HG02981 (cell line): ENCODE measurements around the gene OR2A7.
"Not testable (repeated sequence)": the region's sequence is repeated elsewhere in the genome, so short reads cannot be mapped to it uniquely, and the experiment has no call there.

Experiments
- ATAC-seq: cut with Tn5 transposase; IDR thresholded peaks from one replicate; pipeline ENCODE4 v1.9.1; 2021; ENCODE audit warnings: mild to moderate bottlenecking, moderate library complexity; ENCODE audit not compliant: unreplicated experiment

OR2A7 gene

GRCh38 chr7:144255471-144255897, 9.1 kb downstream of the OR2A7 start:
- ATAC-seq = no peak

- ATAC-seq = not testable (repeated sequence)
Measured at GRCh38 chr7:144252307-144252706, 12.3 kb downstream of the OR2A7 start.

GRCh38 chr7:144247674-144248330, 16.8 kb downstream of the OR2A7 start:
- ATAC-seq = not testable (repeated sequence)

GRCh38 chr7:144246967-144247366, 17.6 kb downstream of the OR2A7 start:
- not testable (repeated sequence) for ATAC-seq

GRCh38 chr7:144245372-144245771, 19.2 kb downstream of the OR2A7 start:
- ATAC-seq = not testable (repeated sequence)

GRCh38 chr7:144239365-144239764, 25.2 kb downstream of the OR2A7 start, which contains the start of gene OR2A42:
OR2A42 (minus strand) TSS chr7:144239605; CDS start chr7:144232843, 6,762 bp downstream.
- not testable (repeated sequence) for ATAC-seq

- not testable (repeated sequence) for ATAC-seq
Measured at GRCh38 chr7:144238530-144239082, 26.0 kb downstream of the OR2A7 start.

- ATAC-seq = not testable (repeated sequence)
Measured at GRCh38 chr7:144233039-144233438, 31.6 kb downstream of the OR2A7 start.

GRCh38 chr7:144231027-144231426, 33.6 kb downstream of the OR2A7 start:
- ATAC-seq = not testable (repeated sequence)

GRCh38 chr7:144228810-144229209, 35.8 kb downstream of the OR2A7 start:
- ATAC-seq = not testable (repeated sequence)

GRCh38 chr7:144226866-144227265, 37.7 kb downstream of the OR2A7 start:
- ATAC-seq = not testable (repeated sequence)

- not testable (repeated sequence) for ATAC-seq
Measured at GRCh38 chr7:144223675-144224074, 40.9 kb downstream of the OR2A7 start.

- not testable (repeated sequence) for ATAC-seq
Measured at GRCh38 chr7:144220531-144220930, 44.1 kb downstream of the OR2A7 start.

- not testable (repeated sequence) for ATAC-seq
Measured at GRCh38 chr7:144219149-144219548, 45.4 kb downstream of the OR2A7 start.

- ATAC-seq = not testable (repeated sequence)
Measured at GRCh38 chr7:144218581-144218980, 46.0 kb downstream of the OR2A7 start.

GRCh38 chr7:144217200-144217599, 47.4 kb downstream of the OR2A7 start:
- ATAC-seq = not testable (repeated sequence)
